K562 (cell line): ENCODE results near the gene SKAP1. TPM values are rescaled to one million over a fixed set of nuclear protein-coding genes. Genes with fewer than 3 reads are reported as not detected.

Experiments
- ATAC-seq: fragments of 200-7000 bp; cut with Tn5 transposase; 3 replicates; pipeline ENCODE4 v1.9.1; 2020; ENCODE audit warnings: moderate library complexity
- BruUV-seq: library from RNA; stranded (reverse); fragments of 400-500 nt; replicated peaks from 2 replicates; lab custom pipeline; 2021; lab: Mats Ljungman, UMichigan
- CTCF ChIA-PET: fragments of 300-600 bp; formaldehyde crosslinking; extraction: SDS; loops from one replicate; lab custom pipeline; 2021; ENCODE audit warnings: low intra/inter-chr PET ratio; lab: Yijun Ruan, JAX
- POLR2A ChIA-PET: fragments of 300-600, 350-650 bp; sonication (Branson Sonifier 250); formaldehyde crosslinking; extraction: SDS; loops from one replicate; lab custom pipeline; 2021; ENCODE audit warnings: antibody characterized with exemption, inconsistent platforms; lab: Yijun Ruan, JAX
- DNase-seq, 4 experiments: peaks; one replicate each; pipeline versions ENCODE4 v3.0.0 to v3.0.0-alpha.2; 2011 to 2018; ENCODE audit warnings: low spot score in 3 of 4, mixed read lengths in 3 of 4; ENCODE audit errors: extremely low read depth in 1 of 4
- FAIRE-seq: peaks from 2 replicates; lab custom pipeline; 2011; peaks lifted over from hg19 to GRCh38; lab: Jason Lieb, UNC
- H2AFZ ChIP-seq: 2 replicates; pipeline ENCODE4 v1.6.0; 2011; ENCODE audit warnings: low read depth, low read length, control low read depth, inconsistent platforms
- H3K27ac ChIP-seq: fragments of 200-600 bp; 3 replicates; pipeline ENCODE4 v1.8.0; 2011; ENCODE audit warnings: low read depth, mild to moderate bottlenecking, control low read depth, inconsistent platforms, low read length, moderate library complexity, mixed read lengths; ENCODE audit errors: extremely low read depth
- H3K27me3 ChIP-seq, 2 experiments: fragments of 300-600 bp in 1 of 2; 2 replicates in 1 of 2; 3 replicates in 1 of 2; pipeline versions ENCODE4 v1.6.0 to v1.8.0; 2011; ENCODE audit warnings: inconsistent platforms in 2 of 2, low read length in 2 of 2, mild to moderate bottlenecking in 1 of 2, mixed read lengths in 1 of 2, moderate library complexity in 1 of 2; ENCODE audit not compliant: control insufficient read depth in 2 of 2, insufficient read depth in 2 of 2
- H3K36me3 ChIP-seq: fragments of 300-600 bp; 3 replicates; pipeline ENCODE4 v1.8.0; 2011; ENCODE audit warnings: mild to moderate bottlenecking, low read length, inconsistent platforms; ENCODE audit not compliant: control insufficient read depth, insufficient read depth
- H3K4me1 ChIP-seq, 2 experiments: fragments of 200-600 bp in 1 of 2; replicated peaks in 1 of 2; 2 replicates in 1 of 2; 3 replicates in 1 of 2; pipeline versions ENCODE4 v1.5.1 to v1.8.0; 2011; ENCODE audit warnings: inconsistent platforms in 2 of 2, low read length in 2 of 2, mild to moderate bottlenecking in 1 of 2, mixed read lengths in 1 of 2, moderate library complexity in 1 of 2; ENCODE audit not compliant: control insufficient read depth in 2 of 2, insufficient read depth in 2 of 2
- H3K4me2 ChIP-seq: 2 replicates; pipeline ENCODE4 v1.6.1; 2011; ENCODE audit warnings: low read length, control low read depth, inconsistent platforms, mixed read lengths; ENCODE audit not compliant: insufficient read depth
- H3K4me3 ChIP-seq: fragments of 200-600 bp; sonication (generic), shearing (Covaris generic); 2 replicates; pipeline ENCODE4 v1.5.1; 2016; ENCODE audit warnings: control low read depth, inconsistent platforms
- H3K79me2 ChIP-seq: fragments of 200-600 bp; 3 replicates; pipeline ENCODE4 v1.8.0; 2011; ENCODE audit warnings: low read length, inconsistent platforms; ENCODE audit not compliant: control insufficient read depth, insufficient read depth
- H3K9ac ChIP-seq, 2 experiments: 2 replicates each; pipeline versions ENCODE4 v1.6.0 to v1.6.1; 2011; ENCODE audit warnings: low read depth in 2 of 2, low read length in 2 of 2, control low read depth in 1 of 2, inconsistent platforms in 1 of 2, mild to moderate bottlenecking in 1 of 2, mixed read lengths in 1 of 2; ENCODE audit not compliant: insufficient read depth in 1 of 2
- H3K9me1 ChIP-seq: one replicate; pipeline ENCODE4 v1.6.0; 2011; ENCODE audit warnings: inconsistent platforms, mild to moderate bottlenecking, low read length, moderate library complexity; ENCODE audit not compliant: control insufficient read depth, insufficient read depth
- H3K9me3 ChIP-seq: replicated peaks from 2 replicates; pipeline ENCODE4 v1.5.1; 2011; ENCODE audit warnings: low read depth, low read length, inconsistent platforms; ENCODE audit not compliant: control insufficient read depth, insufficient read depth
- H4K20me1 ChIP-seq: replicated peaks from 2 replicates; pipeline ENCODE4 v1.6.1; 2011; ENCODE audit warnings: low read length, inconsistent platforms, mixed read lengths; ENCODE audit not compliant: control insufficient read depth, insufficient read depth
- ARID2 ChIP-seq: fragments of 450-650 bp; IDR thresholded peaks from 2 replicates; pipeline ENCODE4 v1.6.1; 2017; ENCODE audit warnings: antibody characterized with exemption, mild to moderate bottlenecking
- CHD4 ChIP-seq: fragments of 200-600 bp; sonication (generic); IDR thresholded peaks from 3 replicates; pipeline ENCODE4 v1.6.1; 2012; ENCODE audit warnings: low read depth, mild to moderate bottlenecking, mixed read lengths, low read length, inconsistent platforms; ENCODE audit not compliant: insufficient read depth, insufficient replicate concordance, poor library complexity, severe bottlenecking
- HIVEP1 ChIP-seq: fragments of 250-450 bp; sonication (Bioruptor Pico); IDR thresholded peaks from 2 replicates; pipeline ENCODE4 v1.4.0; 2020; ENCODE audit warnings: mild to moderate bottlenecking
- MIER1 ChIP-seq: fragments of 450-650 bp; IDR thresholded peaks from 2 replicates; pipeline ENCODE4 v1.6.1; 2016; ENCODE audit warnings: antibody characterized with exemption, mild to moderate bottlenecking, low read depth
- MYBL2 ChIP-seq, 2 experiments: fragments of 450-650 bp in 1 of 2; sonication (generic) in 1 of 2; formaldehyde crosslinking in 1 of 2; IDR thresholded peaks; 2 replicates each; pipeline versions ENCODE4 v1.6.1 to v1.8.1; 2017 to 2022; ENCODE audit warnings: borderline replicate concordance in 1 of 2, inconsistent platforms in 1 of 2, low read depth in 1 of 2, mild to moderate bottlenecking in 1 of 2, missing genetic modification reagents in 1 of 2, moderate library complexity in 1 of 2
- NEUROD1 ChIP-seq: fragments of 150-350 bp; IDR thresholded peaks from 2 replicates; pipeline ENCODE4 v1.6.1; 2014; ENCODE audit warnings: borderline replicate concordance, low read length, low read depth; ENCODE audit not compliant: partially characterized antibody
- TEAD4 ChIP-seq, 2 experiments: sonication (generic) in 1 of 2; formaldehyde crosslinking in 1 of 2; IDR thresholded peaks; 2 replicates each; pipeline versions ENCODE4 v1.6.1 to v1.8.0; 2012 to 2022; ENCODE audit warnings: borderline replicate concordance in 1 of 2, inconsistent platforms in 1 of 2, low read length in 1 of 2, mild to moderate bottlenecking in 1 of 2, missing genetic modification reagents in 1 of 2
- ZBTB12 ChIP-seq: fragments of 250-450 bp; sonication (Bioruptor Pico); IDR thresholded peaks from 2 replicates; pipeline ENCODE4 v1.4.0; 2020
- ZBTB7A ChIP-seq: IDR thresholded peaks from 2 replicates; pipeline ENCODE4 v1.6.1; 2011; ENCODE audit warnings: low read depth, mild to moderate bottlenecking, low read length, moderate library complexity, borderline replicate concordance; ENCODE audit not compliant: control insufficient read depth
- ZFP36 ChIP-seq: fragments of 150-350 bp; IDR thresholded peaks from 2 replicates; pipeline ENCODE4 v1.6.1; 2018; ENCODE audit warnings: low read length, low read depth; ENCODE audit not compliant: partially characterized antibody
- ZNF133 ChIP-seq: fragments of 250-450 bp; sonication (Bioruptor Pico); IDR thresholded peaks from 2 replicates; pipeline ENCODE4 v1.4.0; 2020; ENCODE audit warnings: mild to moderate bottlenecking
- WGBS: fragments of 100-300 bp; shearing (Covaris generic); methylation state at CpG from one replicate; pipeline ENCODE4 v1.1.6; 2016; ENCODE audit warnings: low coverage, mixed read lengths; ENCODE audit not compliant: insufficient coverage; ENCODE audit errors: missing lambda C conversion rate; 5-methylcytosine and 5-hydroxymethylcytosine counted together
- in situ Hi-C: fragments of 300-500 bp; cut with MboI; formaldehyde crosslinking; loops from 4 replicates; pipeline ENCODE4 v1.15.0; 2018; ENCODE audit warnings: inconsistent platforms, mixed read lengths
- intact Hi-C: fragments of 100-400 bp; cut with micrococcal nuclease; formaldehyde crosslinking; loops from 2 replicates; pipeline ENCODE4 v1.14.2; 2022
- polyA plus RNA-seq, 8 experiments: library from polyadenylated mRNA; depleted of rRNA in 4 of 8; stranded (reverse) in 5 of 8; unstranded in 3 of 8; fragments of >200 nt; fragmentation: Nextera tagmentation in 2 of 8; fragmentation: Illumina TruSeq in 1 of 8; extraction: Ambion mirVana in 2 of 8; extraction: Trizol in 1 of 8; gene quantifications; 2 replicates each; pipeline versions ENCODE4 v1.2.1 to v1.2.3, GENCODE V29; 2011 to 2014; ENCODE audit warnings: inconsistent platforms in 1 of 8, missing spikeins in 1 of 8
- total RNA-seq, 7 experiments: library from RNA; depleted of rRNA in 6 of 7; stranded (reverse); fragments of >200 nt in 6 of 7; fragmentation: Illumina TruSeq in 2 of 7; extraction: Trizol in 2 of 7; gene quantifications; 2 replicates each; pipeline versions ENCODE4 v1.2.1 to v1.2.3, GENCODE V29; 2011 to 2021; ENCODE audit warnings: low replicate concordance in 1 of 7

SKAP1 gene
- total and polyA plus RNA-seq, 9 of the 15 experiments (the other 6 are each of a cell fraction or from before 2014, with no cell fraction given), result 0.06 to 0.80 (median 0.10) TPM; not detected in 4

- ChIA-PET POLR2A (interaction anchor here (0.7 kb wide), 1 partner anchor 66 kb away, joined by 3 read pairs; no protein-coding TSS in a partner anchor), CTCF (no interaction called here)
- H3K4me2 ChIP-seq, result no peak overlapping the region
- in situ Hi-C loops, result no loop called here
- H4K20me1 ChIP-seq, result no peaks in the 10 kb centered on the region
- DNase-seq (no peak), ATAC-seq (no peak), FAIRE-seq (no peak)
- H2AFZ ChIP-seq, result no peak overlapping the region
- intact Hi-C loops, result no loop called here
- peaks cover 13% of the 10 kb centered on the region; the same call in 2 of the 3 replicates for H3K36me3 ChIP-seq
- no peak overlapping the region; a peak in 1 of 4 replicates for H3K9ac ChIP-seq
- H3K27me3 ChIP-seq, result no peaks in the 10 kb centered on the region
- no peaks in the 10 kb centered on the region for H3K79me2 ChIP-seq
- no TSS peak for BruUV-seq
- H3K27ac ChIP-seq, result no peak overlapping the region
- no peaks in the 10 kb centered on the region for H3K9me3 ChIP-seq
- H3K9me1 ChIP-seq, result peaks cover 3% of the 10 kb centered on the region
- no peak overlapping the region for H3K4me3 ChIP-seq
- TF ChIP-seq MYBL2 (IDR thresholded peaks at IDR 0.05; ENCODE audit: low read depth) (no peak), MYBL2 (CRISPR knock-in tag; IDR thresholded peaks at IDR 0.05; ENCODE audit: borderline replicate concordance) (no peak), ARID2 (no peak), MIER1 (no peak), NEUROD1 (no peak), ZBTB7A (no peak), CHD4 (no peak), ZBTB12 (CRISPR knock-in tag) (no peak), ZNF133 (CRISPR knock-in tag) (no peak), TEAD4 (IDR thresholded peaks at IDR 0.05; ENCODE audit: low read length) (no peak), TEAD4 (CRISPR knock-in tag; IDR thresholded peaks at IDR 0.05; ENCODE audit: borderline replicate concordance) (no peak), HIVEP1 (CRISPR knock-in tag) (no peak), ZFP36 (no peak)
- TF ChIP-seq, all 486 proteins: peak for 0
- 58% methylated on average over 9 of the region's 9 CpGs for WGBS
- no peaks in the 10 kb centered on the region for H3K4me1 ChIP-seq
Observed at GRCh38 chr17:48127371-48128051, 302.5 kb downstream of the SKAP1 start.
